B cell (primary cell): ENCODE measurements around the gene CARMIL1.

ENCODE experiments used
- EZH2 ChIP-seq: IDR thresholded peaks from 2 replicates; pipeline ENCODE4 v1.6.1; 2012; ENCODE audit warnings: borderline replicate concordance, low read depth, mild to moderate bottlenecking, moderate library complexity, low read length; ENCODE audit not compliant: insufficient read depth, poor library complexity, severe bottlenecking
- TF ChIP-seq, protein P1 (sequence below): fragments of 200-600 bp; IDR thresholded peaks from one replicate; pipeline ENCODE4 v1.8.0; 2022; ENCODE audit warnings: antibody characterized with exemption, mild to moderate bottlenecking

DNA sequence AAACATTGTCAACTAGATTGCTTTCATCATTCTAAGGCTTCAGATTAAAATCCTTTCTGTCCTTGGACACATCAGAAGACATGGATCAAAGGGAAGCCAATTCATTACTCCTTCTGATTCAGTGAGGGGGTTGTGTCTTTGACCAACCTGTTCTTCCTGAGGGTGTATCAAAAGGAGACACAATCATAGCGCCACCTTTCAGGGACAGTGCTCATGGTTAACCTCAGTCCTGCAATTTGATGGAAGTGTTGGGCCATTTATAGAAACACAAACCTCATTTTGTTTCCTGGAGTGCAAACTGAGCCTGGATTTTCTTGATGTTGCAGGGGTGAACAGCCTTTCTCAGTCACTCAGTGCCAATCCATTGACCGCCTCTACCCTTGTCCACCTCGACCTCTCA is 209.0 kb downstream of the CARMIL1 start:
- TF ChIP-seq, protein P1, sequence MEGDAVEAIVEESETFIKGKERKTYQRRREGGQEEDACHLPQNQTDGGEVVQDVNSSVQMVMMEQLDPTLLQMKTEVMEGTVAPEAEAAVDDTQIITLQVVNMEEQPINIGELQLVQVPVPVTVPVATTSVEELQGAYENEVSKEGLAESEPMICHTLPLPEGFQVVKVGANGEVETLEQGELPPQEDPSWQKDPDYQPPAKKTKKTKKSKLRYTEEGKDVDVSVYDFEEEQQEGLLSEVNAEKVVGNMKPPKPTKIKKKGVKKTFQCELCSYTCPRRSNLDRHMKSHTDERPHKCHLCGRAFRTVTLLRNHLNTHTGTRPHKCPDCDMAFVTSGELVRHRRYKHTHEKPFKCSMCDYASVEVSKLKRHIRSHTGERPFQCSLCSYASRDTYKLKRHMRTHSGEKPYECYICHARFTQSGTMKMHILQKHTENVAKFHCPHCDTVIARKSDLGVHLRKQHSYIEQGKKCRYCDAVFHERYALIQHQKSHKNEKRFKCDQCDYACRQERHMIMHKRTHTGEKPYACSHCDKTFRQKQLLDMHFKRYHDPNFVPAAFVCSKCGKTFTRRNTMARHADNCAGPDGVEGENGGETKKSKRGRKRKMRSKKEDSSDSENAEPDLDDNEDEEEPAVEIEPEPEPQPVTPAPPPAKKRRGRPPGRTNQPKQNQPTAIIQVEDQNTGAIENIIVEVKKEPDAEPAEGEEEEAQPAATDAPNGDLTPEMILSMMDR = no peak
- no peak for TF ChIP-seq EZH2
